GM23338 (cell line): ENCODE measurements around the gene DLL1. TPM values are rescaled to one million over a fixed set of nuclear protein-coding genes. Genes with fewer than 3 reads are reported as not detected.
"Not testable (repeated sequence)": the region's sequence is repeated elsewhere in the genome, so short reads cannot be mapped to it uniquely, and the experiment has no call there.

Experiments used
- ATAC-seq: fragments of 200-7000 bp; cut with Tn5 transposase; 3 replicates; pipeline ENCODE4 v1.9.1; 2020
- DNase-seq: peaks from one replicate; pipeline ENCODE4 v3.0.0-alpha.2; 2015; ENCODE audit warnings: low spot score
- H2AFZ ChIP-seq: fragments of 200-600 bp; sonication (generic); 2 replicates; pipeline ENCODE4 v1.8.0; 2016; ENCODE audit warnings: antibody characterized with exemption, mild to moderate bottlenecking, moderate library complexity
- H3F3A ChIP-seq: fragments of 200-600 bp; sonication (generic); replicated peaks from 2 replicates; pipeline ENCODE4 v1.8.0; 2017; ENCODE audit warnings: antibody characterized with exemption, mixed run types, low read depth
- H3K27ac ChIP-seq: fragments of 200-600 bp; sonication (generic); 2 replicates; pipeline ENCODE4 v1.6.1; 2016; ENCODE audit warnings: low read depth
- H3K27me3 ChIP-seq: fragments of 200-600 bp; sonication (generic); 2 replicates; pipeline ENCODE4 v1.8.0; 2016; ENCODE audit warnings: mild to moderate bottlenecking, mixed run types, moderate library complexity; ENCODE audit not compliant: insufficient read depth
- H3K36me3 ChIP-seq: fragments of 200-600 bp; sonication (generic); 2 replicates; pipeline ENCODE4 v1.8.0; 2016; ENCODE audit warnings: mild to moderate bottlenecking; ENCODE audit not compliant: insufficient read depth
- H3K4me1 ChIP-seq: fragments of 200-600 bp; sonication (generic); 2 replicates; pipeline ENCODE4 v1.8.0; 2016; ENCODE audit warnings: mild to moderate bottlenecking, moderate library complexity; ENCODE audit not compliant: insufficient read depth
- H3K4me2 ChIP-seq: fragments of 200-600 bp; sonication (generic); 2 replicates; pipeline ENCODE4 v1.7.1; 2017; ENCODE audit warnings: mixed run types
- H3K4me3 ChIP-seq: fragments of 200-600 bp; sonication (generic); 2 replicates; pipeline ENCODE4 v1.6.1; 2016; ENCODE audit warnings: mixed run types
- H3K79me2 ChIP-seq: fragments of 200-600 bp; sonication (generic); replicated peaks from 2 replicates; pipeline ENCODE4 v1.8.0; 2017; ENCODE audit warnings: mild to moderate bottlenecking; ENCODE audit not compliant: insufficient read depth
- H3K9me2 ChIP-seq: fragments of 200-600 bp; sonication (generic); 2 replicates; pipeline ENCODE4 v1.8.0; 2017; ENCODE audit not compliant: insufficient read depth
- H4K20me1 ChIP-seq: fragments of 200-600 bp; sonication (generic); replicated peaks from 2 replicates; pipeline ENCODE4 v1.8.0; 2017; ENCODE audit warnings: mild to moderate bottlenecking; ENCODE audit not compliant: insufficient read depth
- H3K27ac Mint-ChIP-seq: 2 replicates; pipeline ENCODE4 v1.8.0; 2020; ENCODE audit warnings: inconsistent platforms, mild to moderate bottlenecking, moderate library complexity, mixed read lengths
- H3K27me3 Mint-ChIP-seq: 3 replicates; pipeline ENCODE4 v1.8.0; 2022; ENCODE audit warnings: low read depth, mild to moderate bottlenecking, moderate library complexity, mixed read lengths, inconsistent platforms; ENCODE audit not compliant: insufficient read depth, poor library complexity
- H3K36me3 Mint-ChIP-seq: 3 replicates; pipeline ENCODE4 v1.8.0; 2021; ENCODE audit warnings: low read depth, mild to moderate bottlenecking, inconsistent platforms, moderate library complexity, mixed read lengths
- H3K4me1 Mint-ChIP-seq: 3 replicates; pipeline ENCODE4 v1.8.0; 2020; ENCODE audit warnings: mild to moderate bottlenecking, inconsistent platforms, mixed read lengths
- H3K4me3 Mint-ChIP-seq: 3 replicates; pipeline ENCODE4 v1.8.0; 2021; ENCODE audit warnings: moderate library complexity, mild to moderate bottlenecking, inconsistent platforms, mixed read lengths
- H3K9me3 Mint-ChIP-seq: 3 replicates; pipeline ENCODE4 v1.8.0; 2020; ENCODE audit warnings: moderate library complexity, mild to moderate bottlenecking, inconsistent platforms, mixed read lengths
- CREB1 ChIP-seq: fragments of 250-450 bp; sonication (Bioruptor Pico); IDR thresholded peaks from 2 replicates; pipeline ENCODE4 v1.5.0; 2020; ENCODE audit warnings: low read depth, mild to moderate bottlenecking, moderate library complexity
- EZH2phosphoT487 ChIP-seq: fragments of 200-600 bp; sonication (generic); IDR thresholded peaks from one replicate; pipeline ENCODE4 v1.8.1; 2018; ENCODE audit warnings: antibody characterized with exemption; ENCODE audit not compliant: unreplicated experiment
- JUNB ChIP-seq: IDR thresholded peaks from one replicate; pipeline ENCODE4 v1.6.1; 2016; ENCODE audit warnings: antibody characterized with exemption; ENCODE audit not compliant: unreplicated experiment
- NANOG ChIP-seq: IDR thresholded peaks from 2 replicates; pipeline ENCODE4 v1.6.1; 2016; ENCODE audit warnings: antibody characterized with exemption, borderline replicate concordance
- POLR2AphosphoS5 ChIP-seq: IDR thresholded peaks from 2 replicates; pipeline ENCODE4 v1.6.1; 2016; ENCODE audit warnings: antibody characterized with exemption, low read depth
- ZNF114 ChIP-seq: fragments of 250-450 bp; sonication (Bioruptor Pico); IDR thresholded peaks from 2 replicates; pipeline ENCODE4 v1.5.0; 2020; ENCODE audit warnings: mild to moderate bottlenecking, moderate library complexity
- polyA plus RNA-seq: library from polyadenylated mRNA; unstranded; fragments of >200 nt; fragmentation: Nextera tagmentation; extraction: Ambion mirVana; gene quantifications from 2 replicates; pipeline ENCODE4 v1.2.1, GENCODE V29; 2016
- total RNA-seq: library from RNA; depleted of rRNA; stranded (reverse); fragments of >200 nt; shearing (Covaris generic); gene quantifications from 2 replicates; pipeline ENCODE4 v1.2.3, GENCODE V29; 2014
- TF ChIP-seq, protein P1 (sequence below), 2 experiments: fragments of 200-600 bp in 1 of 2; sonication (generic) in 1 of 2; conservative IDR thresholded peaks; 2 replicates each; pipeline versions ENCODE4 v1.5.1 to v1.6.1; 2016 to 2017; ENCODE audit warnings: antibody characterized with exemption in 2 of 2, low read depth in 2 of 2, mild to moderate bottlenecking in 2 of 2, moderate library complexity in 1 of 2
- TF ChIP-seq, protein P2 (sequence below): IDR thresholded peaks from 2 replicates; pipeline ENCODE4 v1.6.1; 2016; ENCODE audit warnings: antibody characterized with exemption
- TF ChIP-seq, protein P3 (sequence below): fragments of 250-450 bp; sonication (Bioruptor Pico); IDR thresholded peaks from 2 replicates; pipeline ENCODE4 v1.5.0; 2020; ENCODE audit warnings: mild to moderate bottlenecking, moderate library complexity

DLL1 gene
- total and polyA plus RNA-seq, 2 experiments from 2014 or later = 2.2 to 4.6 TPM

DNA sequence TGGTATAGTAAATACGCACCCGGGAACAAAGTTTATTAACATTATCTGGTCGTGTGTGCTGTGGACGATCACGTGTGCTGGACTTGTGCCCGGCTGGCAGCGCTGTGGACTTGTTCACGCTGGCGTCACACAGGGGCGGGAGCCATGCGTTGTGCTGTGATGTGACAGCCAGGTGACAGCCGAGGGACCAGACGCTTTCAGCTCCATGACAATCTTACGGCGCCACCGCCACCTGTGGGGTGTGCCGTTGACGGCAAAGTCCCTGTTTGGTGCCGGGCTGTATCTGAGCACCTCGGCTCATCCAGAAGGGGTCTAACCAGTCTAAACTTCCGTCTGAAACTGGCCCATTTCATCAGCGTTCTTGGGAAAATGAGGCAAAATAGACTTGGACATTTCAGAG lies 25.2 kb downstream of the DLL1 start:
- Mint-ChIP-seq H3K4me1 (peaks cover 28% of the 10 kb centered on the region), H3K4me3 (no peak overlapping the region), H3K27me3 (peaks cover 14% of the 10 kb centered on the region), H3K27ac (no peak overlapping the region), H3K9me3 (no peaks in the 10 kb centered on the region; the same call in 2 of the 3 replicates), H3K36me3 (no peaks in the 10 kb centered on the region; the same call in 2 of the 3 replicates)
- Histone ChIP-seq H2AFZ (peak overlapping the region; percentile 61; the same call in 1 of the 2 replicates), H3K9me2 (no peaks in the 10 kb centered on the region), H4K20me1 (no peaks in the 10 kb centered on the region), H3K27ac (no peak overlapping the region), H3K27me3 (no peaks in the 10 kb centered on the region), H3K4me2 (no peak overlapping the region), H3K4me3 (no peak overlapping the region), H3K36me3 (no peaks in the 10 kb centered on the region), H3F3A (no peaks in the 10 kb centered on the region), H3K4me1 (no peaks in the 10 kb centered on the region), H3K79me2 (no peaks in the 10 kb centered on the region)
- DNase-seq (no peak), ATAC-seq (no peak)
- TF ChIP-seq ZNF114 (no peak), NANOG (no peak), JUNB (no peak), EZH2phosphoT487 (no peak), CREB1 (CRISPR knock-in tag) (no peak)
- TF ChIP-seq, protein P1, sequence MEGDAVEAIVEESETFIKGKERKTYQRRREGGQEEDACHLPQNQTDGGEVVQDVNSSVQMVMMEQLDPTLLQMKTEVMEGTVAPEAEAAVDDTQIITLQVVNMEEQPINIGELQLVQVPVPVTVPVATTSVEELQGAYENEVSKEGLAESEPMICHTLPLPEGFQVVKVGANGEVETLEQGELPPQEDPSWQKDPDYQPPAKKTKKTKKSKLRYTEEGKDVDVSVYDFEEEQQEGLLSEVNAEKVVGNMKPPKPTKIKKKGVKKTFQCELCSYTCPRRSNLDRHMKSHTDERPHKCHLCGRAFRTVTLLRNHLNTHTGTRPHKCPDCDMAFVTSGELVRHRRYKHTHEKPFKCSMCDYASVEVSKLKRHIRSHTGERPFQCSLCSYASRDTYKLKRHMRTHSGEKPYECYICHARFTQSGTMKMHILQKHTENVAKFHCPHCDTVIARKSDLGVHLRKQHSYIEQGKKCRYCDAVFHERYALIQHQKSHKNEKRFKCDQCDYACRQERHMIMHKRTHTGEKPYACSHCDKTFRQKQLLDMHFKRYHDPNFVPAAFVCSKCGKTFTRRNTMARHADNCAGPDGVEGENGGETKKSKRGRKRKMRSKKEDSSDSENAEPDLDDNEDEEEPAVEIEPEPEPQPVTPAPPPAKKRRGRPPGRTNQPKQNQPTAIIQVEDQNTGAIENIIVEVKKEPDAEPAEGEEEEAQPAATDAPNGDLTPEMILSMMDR (conservative IDR thresholded peaks at IDR 0.05; ENCODE audit: low read depth in 2 of 2) = no peak
- TF ChIP-seq, protein P2, sequence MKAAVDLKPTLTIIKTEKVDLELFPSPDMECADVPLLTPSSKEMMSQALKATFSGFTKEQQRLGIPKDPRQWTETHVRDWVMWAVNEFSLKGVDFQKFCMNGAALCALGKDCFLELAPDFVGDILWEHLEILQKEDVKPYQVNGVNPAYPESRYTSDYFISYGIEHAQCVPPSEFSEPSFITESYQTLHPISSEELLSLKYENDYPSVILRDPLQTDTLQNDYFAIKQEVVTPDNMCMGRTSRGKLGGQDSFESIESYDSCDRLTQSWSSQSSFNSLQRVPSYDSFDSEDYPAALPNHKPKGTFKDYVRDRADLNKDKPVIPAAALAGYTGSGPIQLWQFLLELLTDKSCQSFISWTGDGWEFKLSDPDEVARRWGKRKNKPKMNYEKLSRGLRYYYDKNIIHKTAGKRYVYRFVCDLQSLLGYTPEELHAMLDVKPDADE = no peak

DNA sequence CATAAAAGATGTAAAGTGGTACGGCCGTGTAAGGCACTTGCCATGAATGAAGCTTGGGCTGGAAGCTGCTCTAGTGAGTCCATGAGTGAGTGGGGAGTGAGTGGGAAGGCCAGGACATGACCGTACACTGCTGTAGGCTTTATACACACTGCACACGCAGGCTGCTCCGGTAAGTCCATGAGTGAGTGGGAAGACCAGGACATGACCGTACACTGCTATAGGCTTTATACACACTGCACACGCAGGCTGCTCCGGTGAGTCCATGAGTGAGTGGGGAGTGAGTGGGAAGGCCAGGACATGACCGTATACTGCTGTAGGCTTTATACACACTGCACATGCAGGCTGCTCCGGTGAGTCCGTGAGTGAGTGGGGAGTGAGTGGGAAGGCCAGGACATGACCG lies 26.2 kb downstream of the DLL1 start:
- H3K4me1 ChIP-seq, H3K9me3 Mint-ChIP-seq, H2AFZ ChIP-seq, H3K4me3 Mint-ChIP-seq, H4K20me1 ChIP-seq, H3K27ac Mint-ChIP-seq, H3K79me2 ChIP-seq, H3K36me3 Mint-ChIP-seq, H3K36me3 ChIP-seq, H3K4me3 ChIP-seq, H3K4me2 ChIP-seq, H3K9me2 ChIP-seq, H3F3A ChIP-seq, H3K27ac ChIP-seq, ATAC-seq, DNase-seq, H3K27me3 ChIP-seq: not testable (repeated sequence)
- Mint-ChIP-seq H3K4me1 (peaks cover 23% of the 10 kb centered on the region), H3K27me3 (peaks cover 15% of the 10 kb centered on the region)

DNA sequence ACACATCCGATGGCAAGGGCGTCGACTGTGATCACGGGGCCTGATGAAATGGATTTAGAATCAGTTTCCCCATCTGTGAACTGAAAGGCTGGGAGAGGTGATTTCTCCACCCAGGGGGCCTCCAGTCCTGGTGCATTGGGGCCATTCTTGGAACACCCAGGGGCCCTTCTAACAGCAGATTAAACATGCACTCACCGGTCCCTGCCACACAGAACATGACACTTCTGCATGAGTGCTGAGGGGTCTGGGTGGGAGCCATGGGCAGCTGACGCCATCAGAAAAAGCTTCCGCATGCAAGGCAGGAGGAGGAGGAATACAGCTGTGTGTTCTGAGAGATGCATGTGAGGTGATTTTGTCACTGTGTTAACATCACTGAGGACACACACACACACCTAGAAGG lies 26.8 kb downstream of the DLL1 start:
- H3F3A ChIP-seq = no peaks in the 10 kb centered on the region
- Mint-ChIP-seq H3K4me3 (no peak overlapping the region), H3K9me3 (no peaks in the 10 kb centered on the region; the same call in 2 of the 3 replicates), H3K27me3 (peaks cover 12% of the 10 kb centered on the region), H3K36me3 (no peaks in the 10 kb centered on the region; the same call in 2 of the 3 replicates), H3K4me1 (peaks cover 18% of the 10 kb centered on the region), H3K27ac (no peak overlapping the region)
- H3K79me2 ChIP-seq = no peaks in the 10 kb centered on the region
- H3K27ac ChIP-seq = no peak overlapping the region
- no peaks in the 10 kb centered on the region for H3K9me2 ChIP-seq
- H3K27me3 ChIP-seq = no peaks in the 10 kb centered on the region
- no peaks in the 10 kb centered on the region for H3K4me1 ChIP-seq
- ATAC-seq (no peak), DNase-seq (no peak)
- H4K20me1 ChIP-seq = no peaks in the 10 kb centered on the region
- H3K4me3 ChIP-seq = no peak overlapping the region
- no peaks in the 10 kb centered on the region for H3K36me3 ChIP-seq
- no peak overlapping the region for H3K4me2 ChIP-seq
- no peak overlapping the region for H2AFZ ChIP-seq
- TF ChIP-seq, protein P3, sequence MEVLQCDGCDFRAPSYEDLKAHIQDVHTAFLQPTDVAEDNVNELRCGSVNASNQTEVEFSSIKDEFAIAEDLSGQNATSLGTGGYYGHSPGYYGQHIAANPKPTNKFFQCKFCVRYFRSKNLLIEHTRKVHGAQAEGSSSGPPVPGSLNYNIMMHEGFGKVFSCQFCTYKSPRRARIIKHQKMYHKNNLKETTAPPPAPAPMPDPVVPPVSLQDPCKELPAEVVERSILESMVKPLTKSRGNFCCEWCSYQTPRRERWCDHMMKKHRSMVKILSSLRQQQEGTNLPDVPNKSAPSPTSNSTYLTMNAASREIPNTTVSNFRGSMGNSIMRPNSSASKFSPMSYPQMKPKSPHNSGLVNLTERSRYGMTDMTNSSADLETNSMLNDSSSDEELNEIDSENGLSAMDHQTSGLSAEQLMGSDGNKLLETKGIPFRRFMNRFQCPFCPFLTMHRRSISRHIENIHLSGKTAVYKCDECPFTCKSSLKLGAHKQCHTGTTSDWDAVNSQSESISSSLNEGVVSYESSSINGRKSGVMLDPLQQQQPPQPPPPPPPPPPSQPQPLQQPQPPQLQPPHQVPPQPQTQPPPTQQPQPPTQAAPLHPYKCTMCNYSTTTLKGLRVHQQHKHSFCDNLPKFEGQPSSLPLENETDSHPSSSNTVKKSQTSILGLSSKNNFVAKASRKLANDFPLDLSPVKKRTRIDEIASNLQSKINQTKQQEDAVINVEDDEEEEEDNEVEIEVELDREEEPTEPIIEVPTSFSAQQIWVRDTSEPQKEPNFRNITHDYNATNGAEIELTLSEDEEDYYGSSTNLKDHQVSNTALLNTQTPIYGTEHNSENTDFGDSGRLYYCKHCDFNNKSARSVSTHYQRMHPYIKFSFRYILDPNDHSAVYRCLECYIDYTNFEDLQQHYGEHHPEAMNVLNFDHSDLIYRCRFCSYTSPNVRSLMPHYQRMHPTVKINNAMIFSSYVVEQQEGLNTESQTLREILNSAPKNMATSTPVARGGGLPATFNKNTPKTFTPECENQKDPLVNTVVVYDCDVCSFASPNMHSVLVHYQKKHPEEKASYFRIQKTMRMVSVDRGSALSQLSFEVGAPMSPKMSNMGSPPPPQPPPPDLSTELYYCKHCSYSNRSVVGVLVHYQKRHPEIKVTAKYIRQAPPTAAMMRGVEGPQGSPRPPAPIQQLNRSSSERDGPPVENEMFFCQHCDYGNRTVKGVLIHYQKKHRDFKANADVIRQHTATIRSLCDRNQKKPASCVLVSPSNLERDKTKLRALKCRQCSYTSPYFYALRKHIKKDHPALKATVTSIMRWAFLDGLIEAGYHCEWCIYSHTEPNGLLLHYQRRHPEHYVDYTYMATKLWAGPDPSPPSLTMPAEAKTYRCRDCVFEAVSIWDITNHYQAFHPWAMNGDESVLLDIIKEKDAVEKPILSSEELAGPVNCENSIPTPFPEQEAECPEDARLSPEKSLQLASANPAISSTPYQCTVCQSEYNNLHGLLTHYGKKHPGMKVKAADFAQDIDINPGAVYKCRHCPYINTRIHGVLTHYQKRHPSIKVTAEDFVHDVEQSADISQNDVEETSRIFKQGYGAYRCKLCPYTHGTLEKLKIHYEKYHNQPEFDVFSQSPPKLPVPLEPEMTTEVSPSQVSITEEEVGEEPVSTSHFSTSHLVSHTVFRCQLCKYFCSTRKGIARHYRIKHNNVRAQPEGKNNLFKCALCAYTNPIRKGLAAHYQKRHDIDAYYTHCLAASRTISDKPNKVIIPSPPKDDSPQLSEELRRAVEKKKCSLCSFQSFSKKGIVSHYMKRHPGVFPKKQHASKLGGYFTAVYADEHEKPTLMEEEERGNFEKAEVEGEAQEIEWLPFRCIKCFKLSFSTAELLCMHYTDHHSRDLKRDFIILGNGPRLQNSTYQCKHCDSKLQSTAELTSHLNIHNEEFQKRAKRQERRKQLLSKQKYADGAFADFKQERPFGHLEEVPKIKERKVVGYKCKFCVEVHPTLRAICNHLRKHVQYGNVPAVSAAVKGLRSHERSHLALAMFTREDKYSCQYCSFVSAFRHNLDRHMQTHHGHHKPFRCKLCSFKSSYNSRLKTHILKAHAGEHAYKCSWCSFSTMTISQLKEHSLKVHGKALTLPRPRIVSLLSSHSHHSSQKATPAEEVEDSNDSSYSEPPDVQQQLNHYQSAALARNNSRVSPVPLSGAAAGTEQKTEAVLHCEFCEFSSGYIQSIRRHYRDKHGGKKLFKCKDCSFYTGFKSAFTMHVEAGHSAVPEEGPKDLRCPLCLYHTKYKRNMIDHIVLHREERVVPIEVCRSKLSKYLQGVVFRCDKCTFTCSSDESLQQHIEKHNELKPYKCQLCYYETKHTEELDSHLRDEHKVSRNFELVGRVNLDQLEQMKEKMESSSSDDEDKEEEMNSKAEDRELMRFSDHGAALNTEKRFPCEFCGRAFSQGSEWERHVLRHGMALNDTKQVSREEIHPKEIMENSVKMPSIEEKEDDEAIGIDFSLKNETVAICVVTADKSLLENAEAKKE (CRISPR knock-in tag) = no peak
- TF ChIP-seq POLR2AphosphoS5 (no peak), NANOG (no peak)
